ENCODE results near the gene CDK16. TPM values are rescaled to one million over a fixed set of nuclear protein-coding genes. Genes with fewer than 3 reads are reported as not detected.

Gene CDK16
- total RNA-seq, 4 donors from 2014 or later: 118 to 188 (median 154) TPM

DNA sequence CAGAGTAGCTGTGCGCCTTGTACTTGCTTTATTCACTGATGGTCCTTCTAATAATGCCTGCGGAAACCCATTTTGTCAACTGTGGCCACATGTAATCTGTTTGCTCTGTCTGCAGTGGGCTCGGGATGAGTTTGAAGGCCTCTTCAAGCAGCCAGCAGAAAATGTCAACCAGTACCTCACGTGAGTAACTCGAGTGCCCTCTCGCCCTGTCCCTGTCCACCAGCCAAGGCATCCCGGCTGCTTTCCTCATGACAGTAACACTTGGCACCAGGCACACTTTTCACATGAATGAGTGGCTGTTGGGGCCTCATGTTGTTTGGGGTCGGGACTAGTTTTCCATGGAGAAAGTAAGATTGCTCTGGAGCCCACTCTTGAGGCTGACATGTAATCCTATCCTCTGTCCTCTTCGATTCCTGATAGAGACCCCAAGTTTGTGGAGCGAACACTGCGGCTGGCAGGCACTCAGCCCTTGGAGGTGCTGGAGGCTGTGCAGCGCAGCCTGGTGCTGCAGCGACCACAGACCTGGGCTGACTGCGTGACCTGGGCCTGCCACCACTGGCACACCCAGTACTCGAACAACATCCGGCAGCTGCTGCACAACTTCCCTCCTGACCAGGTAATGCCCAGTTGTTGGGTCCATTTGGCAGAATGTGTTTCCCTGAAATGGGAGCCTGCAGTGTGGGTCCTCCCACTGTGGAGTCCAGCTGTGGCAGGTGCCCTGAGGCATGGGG lies 8.8 kb upstream of the CDK16 start:
- H3K4me1 ChIP-seq: no peaks in the 10 kb centered on the region
- TF ChIP-seq POLR2A (IDR thresholded peaks at IDR 0.05): no peak
- TF ChIP-seq, protein P1, sequence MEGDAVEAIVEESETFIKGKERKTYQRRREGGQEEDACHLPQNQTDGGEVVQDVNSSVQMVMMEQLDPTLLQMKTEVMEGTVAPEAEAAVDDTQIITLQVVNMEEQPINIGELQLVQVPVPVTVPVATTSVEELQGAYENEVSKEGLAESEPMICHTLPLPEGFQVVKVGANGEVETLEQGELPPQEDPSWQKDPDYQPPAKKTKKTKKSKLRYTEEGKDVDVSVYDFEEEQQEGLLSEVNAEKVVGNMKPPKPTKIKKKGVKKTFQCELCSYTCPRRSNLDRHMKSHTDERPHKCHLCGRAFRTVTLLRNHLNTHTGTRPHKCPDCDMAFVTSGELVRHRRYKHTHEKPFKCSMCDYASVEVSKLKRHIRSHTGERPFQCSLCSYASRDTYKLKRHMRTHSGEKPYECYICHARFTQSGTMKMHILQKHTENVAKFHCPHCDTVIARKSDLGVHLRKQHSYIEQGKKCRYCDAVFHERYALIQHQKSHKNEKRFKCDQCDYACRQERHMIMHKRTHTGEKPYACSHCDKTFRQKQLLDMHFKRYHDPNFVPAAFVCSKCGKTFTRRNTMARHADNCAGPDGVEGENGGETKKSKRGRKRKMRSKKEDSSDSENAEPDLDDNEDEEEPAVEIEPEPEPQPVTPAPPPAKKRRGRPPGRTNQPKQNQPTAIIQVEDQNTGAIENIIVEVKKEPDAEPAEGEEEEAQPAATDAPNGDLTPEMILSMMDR (IDR thresholded peaks at IDR 0.05): no peak
- DNase-seq: no peak
- H3K27ac ChIP-seq: no peak overlapping the region
- H3K9me3 ChIP-seq: no peaks in the 10 kb centered on the region
- H3K36me3 ChIP-seq: peaks cover 0 to 95% (median 0%) of the 10 kb centered on the region in 3 donors
- no peaks in the 10 kb centered on the region for H3K27me3 ChIP-seq
- H3K4me3 ChIP-seq: no peak overlapping the region

- H3K27me3 ChIP-seq: no peaks in the 10 kb centered on the region
- no peaks in the 10 kb centered on the region for H3K4me1 ChIP-seq
- H3K4me3 ChIP-seq: no peak overlapping the region
- peaks cover 0 to 95% (median 0%) of the 10 kb centered on the region in 3 donors for H3K36me3 ChIP-seq
- TF ChIP-seq POLR2A (IDR thresholded peaks at IDR 0.05): no peak
- TF ChIP-seq, protein P1 (IDR thresholded peaks at IDR 0.05): no peak
- DNase-seq: no peak
- no peaks in the 10 kb centered on the region for H3K9me3 ChIP-seq
- H3K27ac ChIP-seq: no peak overlapping the region
These were observed 7.6 kb upstream of the CDK16 start for GRCh38 chrX:47210661-47211425.

DNA sequence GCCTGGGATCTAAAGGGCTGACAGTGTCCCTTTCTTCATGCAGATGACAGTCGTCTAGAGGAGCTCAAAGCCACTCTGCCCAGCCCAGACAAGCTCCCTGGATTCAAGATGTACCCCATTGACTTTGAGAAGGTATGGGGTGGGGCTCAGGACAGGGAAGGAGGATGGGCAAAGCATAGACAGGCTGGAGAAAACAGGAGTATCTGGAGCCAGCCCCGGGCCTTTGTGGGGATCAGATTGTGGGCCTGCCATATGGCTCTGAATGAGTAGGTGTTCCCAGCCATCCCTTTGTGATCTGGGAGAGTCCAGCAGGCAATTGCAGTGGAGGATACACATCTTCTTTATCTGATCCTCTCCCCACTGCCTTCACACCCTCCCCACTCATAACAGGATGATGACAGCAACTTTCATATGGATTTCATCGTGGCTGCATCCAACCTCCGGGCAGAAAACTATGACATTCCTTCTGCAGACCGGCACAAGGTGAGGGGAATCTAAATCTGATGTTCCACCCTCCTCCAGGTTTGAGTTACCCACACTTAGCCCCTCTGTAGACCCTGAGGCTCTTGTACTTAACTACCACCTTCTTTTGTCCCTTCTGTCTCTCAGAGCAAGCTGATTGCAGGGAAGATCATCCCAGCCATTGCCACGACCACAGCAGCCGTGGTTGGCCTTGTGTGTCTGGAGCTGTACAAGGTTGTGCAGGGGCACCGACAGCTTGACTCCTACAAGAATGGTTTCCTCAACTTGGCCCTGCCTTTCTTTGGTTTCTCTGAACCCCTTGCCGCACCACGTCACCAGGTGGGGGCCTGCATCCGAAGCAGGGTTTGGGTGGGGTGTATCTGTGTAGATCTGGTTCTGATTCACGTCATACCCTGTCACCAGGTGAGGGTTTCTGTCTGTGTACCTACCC lies 5.8 kb upstream of the CDK16 start:
- DNase-seq: peak in 1 of 3 donors; percentile 18
- Histone ChIP-seq H3K4me3 (no peak overlapping the region), H3K27ac (no peak overlapping the region), H3K27me3 (no peaks in the 10 kb centered on the region), H3K36me3 (peaks cover 0 to 78% (median 0%) of the 10 kb centered on the region in 3 donors), H3K9me3 (no peaks in the 10 kb centered on the region), H3K4me1 (peaks cover 0 to 11% (median 0%) of the 10 kb centered on the region in 4 donors)
- TF ChIP-seq POLR2A (IDR thresholded peaks at IDR 0.05): no peak
- TF ChIP-seq, protein P1 (IDR thresholded peaks at IDR 0.05): no peak

DNA sequence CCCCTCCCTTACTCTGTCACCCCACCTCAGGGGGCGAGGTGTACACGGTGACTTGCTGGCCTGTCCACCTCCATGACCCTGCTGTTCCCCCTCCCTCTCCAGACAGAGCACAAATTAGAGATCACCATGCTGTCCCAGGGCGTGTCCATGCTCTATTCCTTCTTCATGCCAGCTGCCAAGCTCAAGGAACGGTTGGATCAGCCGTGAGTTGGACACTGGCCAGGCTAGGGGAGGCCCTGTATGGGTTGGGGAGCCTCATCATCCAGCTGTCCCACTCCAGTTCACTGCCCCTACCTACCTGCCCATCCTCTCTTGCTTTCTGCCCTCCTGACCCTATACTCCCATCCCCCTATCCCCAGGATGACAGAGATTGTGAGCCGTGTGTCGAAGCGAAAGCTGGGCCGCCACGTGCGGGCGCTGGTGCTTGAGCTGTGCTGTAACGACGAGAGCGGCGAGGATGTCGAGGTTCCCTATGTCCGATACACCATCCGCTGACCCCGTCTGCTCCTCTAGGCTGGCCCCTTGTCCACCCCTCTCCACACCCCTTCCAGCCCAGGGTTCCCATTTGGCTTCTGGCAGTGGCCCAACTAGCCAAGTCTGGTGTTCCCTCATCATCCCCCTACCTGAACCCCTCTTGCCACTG lies 3.9 kb upstream of the CDK16 start:
- Histone ChIP-seq H3K36me3 (peaks cover 0 to 60% (median 0%) of the 10 kb centered on the region in 3 donors), H3K27me3 (no peaks in the 10 kb centered on the region), H3K9me3 (no peaks in the 10 kb centered on the region), H3K4me1 (peaks cover 0 to 11% (median 2%) of the 10 kb centered on the region in 4 donors), H3K27ac (no peak overlapping the region), H3K4me3 (no peak overlapping the region)
- no peak for DNase-seq
- TF ChIP-seq POLR2A (IDR thresholded peaks at IDR 0.05): no peak
- TF ChIP-seq, protein P1 (IDR thresholded peaks at IDR 0.05): no peak
